Ectodermal cell (in vitro differentiated cells): ENCODE data around the gene GTF3C6.
"Not testable (repeated sequence)": the region's sequence is repeated elsewhere in the genome, so short reads cannot be mapped to it uniquely, and the experiment has no call there.

Experiments used
- H3K27ac ChIP-seq: 2 replicates; pipeline ENCODE4 v1.7.0; 2013; ENCODE audit warnings: mild to moderate bottlenecking, low read depth, low read length; ENCODE audit not compliant: insufficient read depth, poor library complexity, severe bottlenecking
- H3K27me3 ChIP-seq: 2 replicates; pipeline ENCODE4 v1.7.0; 2013; ENCODE audit warnings: mild to moderate bottlenecking, low read length; ENCODE audit not compliant: insufficient read depth, control insufficient read depth, poor library complexity, severe bottlenecking
- H3K36me3 ChIP-seq: one replicate; pipeline ENCODE4 v1.7.0; 2013; ENCODE audit warnings: low read length; ENCODE audit not compliant: control insufficient read depth, insufficient read depth
- H3K4me1 ChIP-seq: one replicate; pipeline ENCODE4 v1.7.0; 2013; ENCODE audit warnings: low read length; ENCODE audit not compliant: control insufficient read depth, insufficient read depth
- H3K4me3 ChIP-seq: 2 replicates; pipeline ENCODE4 v1.7.0; 2013; ENCODE audit warnings: low read depth, low read length, control low read depth; ENCODE audit not compliant: insufficient read depth
- H3K9me3 ChIP-seq: 2 replicates; pipeline ENCODE4 v1.7.0; 2013; ENCODE audit warnings: mild to moderate bottlenecking, low read length, moderate library complexity; ENCODE audit not compliant: control insufficient read depth
- WGBS, 2 experiments: methylation state at CpG; one replicate each; pipeline ENCODE4 v1.1.7; 2013; ENCODE audit warnings: missing lambda C conversion rate in 2 of 2; 5-methylcytosine and 5-hydroxymethylcytosine counted together

The GTF3C6 gene

GRCh38 chr6:110949679-110950285 is 8.7 kb upstream of the GTF3C6 start:
- WGBS, 2 experiments: 88 to 92% methylated on average over 5 to 7 of the region's 8 CpGs
- Histone ChIP-seq H3K36me3 (no peaks in the 10 kb centered on the region), H3K27me3 (no peaks in the 10 kb centered on the region), H3K9me3 (no peaks in the 10 kb centered on the region), H3K4me3 (no peak overlapping the region), H3K27ac (no peak overlapping the region), H3K4me1 (no peaks in the 10 kb centered on the region)

GRCh38 chr6:110950440-110950839 is 8.1 kb upstream of the GTF3C6 start:
- no peaks in the 10 kb centered on the region for H3K27me3 ChIP-seq
- no peak overlapping the region for H3K27ac ChIP-seq
- no peaks in the 10 kb centered on the region for H3K4me1 ChIP-seq
- no peak overlapping the region for H3K4me3 ChIP-seq
- no peaks in the 10 kb centered on the region for H3K9me3 ChIP-seq
- no peaks in the 10 kb centered on the region for H3K36me3 ChIP-seq

- Histone ChIP-seq H3K4me3 (no peak overlapping the region), H3K4me1 (no peaks in the 10 kb centered on the region), H3K27ac (no peak overlapping the region), H3K27me3 (no peaks in the 10 kb centered on the region), H3K9me3 (no peaks in the 10 kb centered on the region), H3K36me3 (no peaks in the 10 kb centered on the region)
- 88 to 93% methylated on average over 1 of the region's 1 CpG for WGBS, 2 experiments
Measured at GRCh38 chr6:110951008-110951407, 7.5 kb upstream of the GTF3C6 start.

GRCh38 chr6:110951986-110952794 is 6.3 kb upstream of the GTF3C6 start:
- WGBS, 2 experiments: 88 to 91% methylated on average over 7 to 8 of the region's 8 CpGs
- Histone ChIP-seq H3K27me3 (no peaks in the 10 kb centered on the region), H3K36me3 (no peaks in the 10 kb centered on the region), H3K27ac (no peak overlapping the region), H3K4me3 (no peak overlapping the region), H3K9me3 (no peaks in the 10 kb centered on the region), H3K4me1 (no peaks in the 10 kb centered on the region)

- Histone ChIP-seq H3K4me1 (no peaks in the 10 kb centered on the region), H3K4me3 (no peak overlapping the region), H3K36me3 (no peaks in the 10 kb centered on the region), H3K27ac (no peak overlapping the region), H3K27me3 (no peaks in the 10 kb centered on the region), H3K9me3 (no peaks in the 10 kb centered on the region)
- 91 to 92% methylated on average over 5 to 6 of the region's 6 CpGs for WGBS, 2 experiments
Measured at GRCh38 chr6:110953633-110954303, 4.7 kb upstream of the GTF3C6 start.

GRCh38 chr6:110960014-110960390 is 1.5 kb downstream of the GTF3C6 start:
- H3K27ac ChIP-seq: no peak overlapping the region

GRCh38 chr6:110962636-110963035 is 4.1 kb downstream of the GTF3C6 start:
- 89 to 92% methylated on average over 20 of the region's 20 CpGs for WGBS, 2 experiments
- H3K27ac ChIP-seq, H3K4me1 ChIP-seq, H3K27me3 ChIP-seq, H3K9me3 ChIP-seq, H3K4me3 ChIP-seq: not testable (repeated sequence)
- peaks cover 27% of the 10 kb centered on the region for H3K36me3 ChIP-seq

More at GRCh38 chr6:110960014-110960390, 1.5 kb downstream of the GTF3C6 start:
- H3K27me3 ChIP-seq: no peaks in the 10 kb centered on the region
- H3K9me3 ChIP-seq: no peaks in the 10 kb centered on the region
- H3K4me1 ChIP-seq: no peaks in the 10 kb centered on the region
- peaks cover 16% of the 10 kb centered on the region for H3K36me3 ChIP-seq
- no peak overlapping the region for H3K4me3 ChIP-seq

GRCh38 chr6:110965629-110966229 is 7.2 kb downstream of the GTF3C6 start:
- Histone ChIP-seq H3K9me3 (no peaks in the 10 kb centered on the region), H3K4me1 (no peaks in the 10 kb centered on the region), H3K27me3 (no peaks in the 10 kb centered on the region), H3K36me3 (peaks cover 27% of the 10 kb centered on the region), H3K4me3 (no peak overlapping the region), H3K27ac (no peak overlapping the region)
- WGBS, 2 experiments: 92 to 96% methylated on average over 3 of the region's 3 CpGs

GRCh38 chr6:110968661-110969060 is 10.2 kb downstream of the GTF3C6 start:
- peaks cover 11% of the 10 kb centered on the region for H3K36me3 ChIP-seq
- H3K4me1 ChIP-seq, H3K9me3 ChIP-seq, H3K27ac ChIP-seq, H3K27me3 ChIP-seq, H3K4me3 ChIP-seq: not testable (repeated sequence)
- 95 to 98% methylated on average over 2 of the region's 2 CpGs for WGBS, 2 experiments

- H3K27me3 ChIP-seq: no peaks in the 10 kb centered on the region
- peaks cover 2% of the 10 kb centered on the region for H3K36me3 ChIP-seq
- no peaks in the 10 kb centered on the region for H3K9me3 ChIP-seq
- H3K4me3 ChIP-seq: no peak overlapping the region
- 42 to 50% methylated on average over 2 of the region's 2 CpGs for WGBS, 2 experiments
- no peaks in the 10 kb centered on the region for H3K4me1 ChIP-seq
- H3K27ac ChIP-seq: no peak overlapping the region
Measured at GRCh38 chr6:110971468-110971867, 13.0 kb downstream of the GTF3C6 start.
